IMR-90 (cell line): ENCODE data around the gene SPAM1. TPM values are rescaled to one million over a fixed set of nuclear protein-coding genes. Genes with fewer than 3 reads are reported as not detected.

Source experiments
- ATAC-seq: fragments of 200-7000 bp; cut with Tn5 transposase; 2 replicates; pipeline ENCODE4 v1.9.1; 2020; ENCODE audit warnings: low read depth, mild to moderate bottlenecking, moderate library complexity
- BruUV-seq: library from RNA; stranded (reverse); fragments of 400-500 nt; replicated peaks from 2 replicates; lab custom pipeline; 2021; lab: Mats Ljungman, UMichigan
- CTCF ChIA-PET: fragments of 300-600 bp; formaldehyde crosslinking; extraction: SDS; loops from one replicate; lab custom pipeline; 2021; ENCODE audit warnings: antibody characterized with exemption; lab: Yijun Ruan, JAX
- POLR2A ChIA-PET: fragments of 300-600 bp; sonication (Branson Sonifier 250); formaldehyde crosslinking; loops from one replicate; lab custom pipeline; 2022; ENCODE audit warnings: antibody characterized with exemption; ENCODE audit not compliant: unreplicated experiment; lab: Charles Lee
- DNase-seq: peaks from one replicate; pipeline ENCODE4 v3.0.0; 2013
- H2AFZ ChIP-seq: replicated peaks from 2 replicates; pipeline ENCODE3; 2013; ENCODE audit warnings: low read length, mild to moderate bottlenecking; ENCODE audit not compliant: poor library complexity
- H2AK5ac ChIP-seq: 2 replicates; pipeline ENCODE4 v1.6.1; 2013; ENCODE audit warnings: low read depth, low read length, inconsistent platforms
- H2AK9ac ChIP-seq: replicated peaks from 2 replicates; pipeline ENCODE3; 2013; ENCODE audit warnings: mild to moderate bottlenecking, low read depth, low read length, moderate library complexity; ENCODE audit not compliant: poor library complexity
- H2BK120ac ChIP-seq: 2 replicates; pipeline ENCODE4 v1.6.1; 2013; ENCODE audit warnings: low read depth, low read length, inconsistent platforms
- H2BK15ac ChIP-seq: 3 replicates; pipeline ENCODE4 v1.6.1; 2013; ENCODE audit warnings: low read depth, low read length, inconsistent platforms
- H2BK20ac ChIP-seq: 2 replicates; pipeline ENCODE4 v1.6.1; 2013; ENCODE audit warnings: low read depth, mild to moderate bottlenecking, inconsistent platforms, low read length, moderate library complexity
- H2BK5ac ChIP-seq: 2 replicates; pipeline ENCODE4 v1.6.1; 2013; ENCODE audit warnings: mild to moderate bottlenecking, low read depth, low read length, inconsistent platforms; ENCODE audit not compliant: poor library complexity, severe bottlenecking
- H3K14ac ChIP-seq: replicated peaks from 2 replicates; pipeline ENCODE4 v1.6.1; 2013; ENCODE audit warnings: low read depth, low read length, inconsistent platforms
- H3K18ac ChIP-seq: 2 replicates; pipeline ENCODE4 v1.6.1; 2013; ENCODE audit warnings: low read depth, low read length, control low read depth
- H3K23ac ChIP-seq: 2 replicates; pipeline ENCODE4 v1.6.1; 2013; ENCODE audit warnings: low read depth, low read length, inconsistent platforms
- H3K27ac ChIP-seq: 2 replicates; pipeline ENCODE4 v1.5.1; 2013; ENCODE audit warnings: mild to moderate bottlenecking, control low read depth, low read length; ENCODE audit not compliant: insufficient read depth
- H3K27me3 ChIP-seq: 2 replicates; pipeline ENCODE4 v1.6.1; 2013; ENCODE audit warnings: low read length; ENCODE audit not compliant: control insufficient read depth, insufficient read depth
- H3K36me3 ChIP-seq: 2 replicates; pipeline ENCODE4 v1.6.1; 2013; ENCODE audit warnings: low read length, mixed read lengths; ENCODE audit not compliant: control insufficient read depth, insufficient read depth
- H3K4ac ChIP-seq: 2 replicates; pipeline ENCODE4 v1.6.1; 2013; ENCODE audit warnings: low read depth, low read length, inconsistent platforms
- H3K4me1 ChIP-seq: 2 replicates; pipeline ENCODE4 v1.6.1; 2013; ENCODE audit warnings: low read length, mixed read lengths; ENCODE audit not compliant: control insufficient read depth, insufficient read depth
- H3K4me2 ChIP-seq: 2 replicates; pipeline ENCODE4 v1.6.1; 2013; ENCODE audit warnings: low read depth, mild to moderate bottlenecking, control low read depth, low read length, moderate library complexity
- H3K4me3 ChIP-seq: 2 replicates; pipeline ENCODE4 v1.5.1; 2013; ENCODE audit warnings: low read depth, mild to moderate bottlenecking, control low read depth, low read length, moderate library complexity; ENCODE audit not compliant: insufficient read depth
- H3K56ac ChIP-seq: 2 replicates; pipeline ENCODE4 v1.6.1; 2013; ENCODE audit warnings: low read length, inconsistent platforms; ENCODE audit not compliant: insufficient read depth; ENCODE audit errors: extremely low read depth
- H3K79me1 ChIP-seq, 2 experiments: 2 replicates each; pipeline ENCODE4 v1.6.1; 2013; ENCODE audit warnings: low read length in 2 of 2, inconsistent platforms in 1 of 2, low read depth in 1 of 2
- H3K9ac ChIP-seq: 2 replicates; pipeline ENCODE4 v1.6.1; 2013; ENCODE audit warnings: low read depth, low read length, control low read depth
- H3K9me1 ChIP-seq: 2 replicates; pipeline ENCODE4 v1.6.1; 2013; ENCODE audit warnings: low read length, inconsistent platforms; ENCODE audit not compliant: insufficient read depth
- H3K9me3 ChIP-seq: 2 replicates; pipeline ENCODE4 v1.6.1; 2013; ENCODE audit warnings: low read length; ENCODE audit not compliant: control insufficient read depth, insufficient read depth
- H4K20me1 ChIP-seq: 2 replicates; pipeline ENCODE4 v1.6.1; 2013; ENCODE audit warnings: low read length, inconsistent platforms; ENCODE audit not compliant: insufficient read depth
- H4K5ac ChIP-seq: 2 replicates; pipeline ENCODE4 v1.6.1; 2013; ENCODE audit warnings: mild to moderate bottlenecking, low read depth, low read length, control low read depth
- H4K8ac ChIP-seq, 2 experiments: 2 replicates each; pipeline ENCODE4 v1.6.1; 2013; ENCODE audit warnings: low read depth in 2 of 2, low read length in 2 of 2, control low read depth in 1 of 2, inconsistent platforms in 1 of 2
- H4K91ac ChIP-seq: 2 replicates; pipeline ENCODE4 v1.6.1; 2013; ENCODE audit warnings: low read depth, low read length, inconsistent platforms; ENCODE audit not compliant: insufficient read depth
- CHD1 ChIP-seq: IDR thresholded peaks from 2 replicates; pipeline ENCODE4 v1.6.1; 2012; ENCODE audit warnings: low read depth, low read length, improper control_type of control experiment
- POLR2A ChIP-seq: IDR thresholded peaks from 2 replicates; pipeline ENCODE4 v1.6.1; 2012; ENCODE audit warnings: mild to moderate bottlenecking, low read depth, low read length
- RAD21 ChIP-seq: IDR thresholded peaks from 2 replicates; pipeline ENCODE4 v1.6.1; 2012; ENCODE audit warnings: low read length, improper control_type of control experiment
- dilution Hi-C: fragments of 300-500 bp; cut with HindIII; formaldehyde crosslinking; loops from one replicate; pipeline ENCODE4 v1.14.3; 2018; ENCODE audit warnings: low sequenced_read_pairs; ENCODE audit not compliant: unreplicated experiment
- in situ Hi-C: fragments of 300-500 bp; cut with MboI; formaldehyde crosslinking; loops from 3 replicates; pipeline ENCODE4 v1.14.3; 2019; ENCODE audit warnings: low sequenced_read_pairs, inconsistent platforms, mixed read lengths
- intact Hi-C: fragments of 100-400 bp; cut with micrococcal nuclease; formaldehyde crosslinking; loops from 2 replicates; pipeline ENCODE4 v1.10.0; 2022
- polyA plus RNA-seq, 3 experiments: library from polyadenylated mRNA; depleted of rRNA; stranded (reverse); fragments of >200 nt; gene quantifications; 2 replicates each; pipeline ENCODE4 v1.2.3, GENCODE V29; 2012; ENCODE audit warnings: low replicate concordance in 1 of 3
- total RNA-seq: library from RNA; depleted of rRNA; stranded (reverse); fragments of >200 nt; gene quantifications from 2 replicates; pipeline ENCODE4 v1.2.3, GENCODE V29; 2012
- TF ChIP-seq, protein P1 (sequence below): fragments of 150-350 bp; IDR thresholded peaks from 2 replicates; pipeline ENCODE4 v1.6.1; 2017; ENCODE audit warnings: mild to moderate bottlenecking, antibody characterized with exemption, low read length, low read depth

The SPAM1 gene
- total and polyA plus RNA-seq, 2 of the 4 experiments (the other 2 are of a cell fraction): not detected

DNA sequence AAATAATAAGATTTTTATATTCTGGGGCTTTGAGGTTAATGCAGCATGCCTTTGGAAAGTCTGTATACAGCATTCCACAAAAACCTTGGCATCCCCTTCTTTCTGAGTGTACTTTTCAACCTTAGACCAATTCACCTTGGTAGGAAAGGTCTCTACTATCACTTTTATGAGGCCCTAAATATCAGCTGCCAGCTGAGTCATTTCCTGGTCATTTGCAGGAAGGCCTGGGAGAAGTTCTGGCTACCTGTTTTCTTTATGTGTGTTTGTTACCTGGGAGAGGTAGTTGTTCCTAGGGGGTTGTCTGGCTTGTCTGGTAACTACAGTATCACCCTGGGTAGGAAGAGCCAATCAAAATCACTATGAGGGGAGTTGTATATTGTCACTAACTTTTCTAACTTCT lies 4.1 kb downstream of the SPAM1 start:
- no peaks in the 10 kb centered on the region for H3K27me3 ChIP-seq
- no peaks in the 10 kb centered on the region for H3K9me3 ChIP-seq
- H4K91ac ChIP-seq: no peak overlapping the region
- DNase-seq: no peak
- H3K27ac ChIP-seq: no peak overlapping the region
- H4K20me1 ChIP-seq: no peaks in the 10 kb centered on the region
- no peaks in the 10 kb centered on the region for H3K4me1 ChIP-seq
- no peak overlapping the region for H2BK15ac ChIP-seq
- intact Hi-C loops: no loop called here
- H4K8ac ChIP-seq: no peak overlapping the region
- H3K9me1 ChIP-seq: no peaks in the 10 kb centered on the region
- no peak overlapping the region for H3K4me2 ChIP-seq
- H3K4ac ChIP-seq: no peak overlapping the region
- dilution Hi-C loops: no loop called here
- H4K5ac ChIP-seq: no peak overlapping the region
- ChIA-PET CTCF (no interaction called here), POLR2A (no interaction called here)
- no peak for ATAC-seq
- no peak overlapping the region for H2BK120ac ChIP-seq
- no peak overlapping the region for H3K4me3 ChIP-seq
- no peak overlapping the region for H2AK5ac ChIP-seq
- H3K36me3 ChIP-seq: no peaks in the 10 kb centered on the region
- H2AFZ ChIP-seq: no peak overlapping the region
- in situ Hi-C loops: no loop called here
- no peak overlapping the region for H2BK5ac ChIP-seq
- H3K14ac ChIP-seq: no peak overlapping the region
- TF ChIP-seq RAD21: no peak
- TF ChIP-seq, protein P1, sequence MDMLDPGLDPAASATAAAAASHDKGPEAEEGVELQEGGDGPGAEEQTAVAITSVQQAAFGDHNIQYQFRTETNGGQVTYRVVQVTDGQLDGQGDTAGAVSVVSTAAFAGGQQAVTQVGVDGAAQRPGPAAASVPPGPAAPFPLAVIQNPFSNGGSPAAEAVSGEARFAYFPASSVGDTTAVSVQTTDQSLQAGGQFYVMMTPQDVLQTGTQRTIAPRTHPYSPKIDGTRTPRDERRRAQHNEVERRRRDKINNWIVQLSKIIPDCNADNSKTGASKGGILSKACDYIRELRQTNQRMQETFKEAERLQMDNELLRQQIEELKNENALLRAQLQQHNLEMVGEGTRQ: no peak
- no peak for TF ChIP-seq CHD1
- no peak for TF ChIP-seq POLR2A
- H3K79me1 ChIP-seq: no peaks in the 10 kb centered on the region
- H3K23ac ChIP-seq: no peak overlapping the region
- no peak overlapping the region for H2BK20ac ChIP-seq
- H2AK9ac ChIP-seq: no peak overlapping the region
- BruUV-seq: no TSS peak
- no peak overlapping the region for H3K56ac ChIP-seq
- H3K9ac ChIP-seq: no peak overlapping the region
- H3K18ac ChIP-seq: no peak overlapping the region
